HepG2 (cell line): ENCODE results near the gene POU2F2. TPM values are rescaled to one million over a fixed set of nuclear protein-coding genes. Genes with fewer than 3 reads are reported as not detected.

Source experiments
- ATAC-seq: fragments of 200-7000 bp; cut with Tn5 transposase; 3 replicates; pipeline ENCODE4 v1.9.1; 2020; ENCODE audit warnings: mild to moderate bottlenecking, moderate library complexity
- BruUV-seq: library from RNA; stranded (reverse); fragments of 400-500 nt; replicated peaks from 2 replicates; lab custom pipeline; 2021; lab: Mats Ljungman, UMichigan
- CTCF ChIA-PET: fragments of 300-600 bp; formaldehyde crosslinking; extraction: SDS; loops from one replicate; lab custom pipeline; 2021; ENCODE audit warnings: low total read pairs, inconsistent platforms, low intra/inter-chr PET ratio; lab: Yijun Ruan, JAX
- POLR2A ChIA-PET: fragments of 350-600 bp; sonication (Branson Sonifier 250); formaldehyde crosslinking; loops from one replicate; lab custom pipeline; 2020; ENCODE audit warnings: antibody characterized with exemption, inconsistent platforms; lab: Yijun Ruan, JAX
- DNase-seq: peaks from one replicate; pipeline ENCODE4 v3.0.0-alpha.2; 2015; ENCODE audit warnings: low spot score
- FAIRE-seq: peaks from 3 replicates; lab custom pipeline; 2011; peaks lifted over from hg19 to GRCh38; lab: Jason Lieb, UNC
- H2AFZ ChIP-seq: one replicate; pipeline ENCODE4 v1.6.1; 2011; ENCODE audit warnings: low read length, inconsistent platforms
- H3K27ac ChIP-seq: fragments of 300-600 bp; 3 replicates; pipeline ENCODE4 v1.8.0; 2011; ENCODE audit warnings: mixed run types, mild to moderate bottlenecking, mixed read lengths, low read length, inconsistent platforms; ENCODE audit not compliant: insufficient read depth; ENCODE audit errors: extremely low read length
- H3K27me3 ChIP-seq, 2 experiments: fragments of 200-600 bp in 1 of 2; 2 replicates in 1 of 2; 3 replicates in 1 of 2; pipeline versions ENCODE4 v1.6.0 to v1.8.0; 2011; ENCODE audit warnings: low read length in 2 of 2, mild to moderate bottlenecking in 2 of 2, moderate library complexity in 2 of 2, inconsistent platforms in 1 of 2; ENCODE audit not compliant: insufficient read depth in 2 of 2, control insufficient read depth in 1 of 2
- H3K36me3 ChIP-seq, 2 experiments: fragments of 200-600 bp in 1 of 2; replicated peaks in 1 of 2; 2 replicates in 1 of 2; 3 replicates in 1 of 2; pipeline versions ENCODE4 v1.5.1 to v1.8.0; 2011; ENCODE audit warnings: low read length in 2 of 2, inconsistent platforms in 1 of 2; ENCODE audit not compliant: insufficient read depth in 2 of 2, control insufficient read depth in 1 of 2
- H3K4me1 ChIP-seq: 2 replicates; pipeline ENCODE4 v1.5.1; 2012; ENCODE audit warnings: low read length, inconsistent platforms; ENCODE audit not compliant: insufficient read depth
- H3K4me2 ChIP-seq: 2 replicates; pipeline ENCODE4 v1.6.0; 2011; ENCODE audit warnings: low read depth, low read length, inconsistent platforms
- H3K4me3 ChIP-seq, 3 experiments: fragments of 200-600 bp in 1 of 3; sonication (generic), shearing (Covaris generic) in 1 of 3; replicated peaks in 1 of 3; 2 replicates each; pipeline ENCODE4 v1.5.1; 2011 to 2016; ENCODE audit warnings: low read length in 3 of 3, inconsistent platforms in 2 of 3, low read depth in 2 of 3, mild to moderate bottlenecking in 2 of 3, control low read depth in 1 of 3, mixed read lengths in 1 of 3; ENCODE audit not compliant: insufficient read depth in 1 of 3
- H3K79me2 ChIP-seq: one replicate; pipeline ENCODE4 v1.6.1; 2011; ENCODE audit warnings: low read length, inconsistent platforms; ENCODE audit not compliant: insufficient read depth
- H3K9ac ChIP-seq: 2 replicates; pipeline ENCODE4 v1.6.0; 2011; ENCODE audit warnings: mild to moderate bottlenecking, low read depth, low read length, inconsistent platforms; ENCODE audit not compliant: insufficient read depth
- H3K9me3 ChIP-seq: 2 replicates; pipeline ENCODE4 v1.5.1; 2012; ENCODE audit warnings: mild to moderate bottlenecking, low read length
- H4K20me1 ChIP-seq: 2 replicates; pipeline ENCODE4 v1.6.0; 2011; ENCODE audit warnings: inconsistent platforms, mild to moderate bottlenecking, low read length, moderate library complexity; ENCODE audit not compliant: insufficient read depth
- EED ChIP-seq: sonication (generic); formaldehyde crosslinking; IDR thresholded peaks from 2 replicates; pipeline ENCODE4 v1.5.0; 2020; ENCODE audit warnings: mild to moderate bottlenecking, missing genetic modification reagents
- ISX ChIP-seq: sonication (generic); formaldehyde crosslinking; conservative IDR thresholded peaks from 2 replicates; pipeline ENCODE4 v1.5.0; 2020; ENCODE audit warnings: missing genetic modification reagents
- RELA ChIP-seq: sonication (generic); formaldehyde crosslinking; IDR thresholded peaks from 2 replicates; pipeline ENCODE4 v1.4.0; 2020; ENCODE audit warnings: missing genetic modification reagents
- ZBTB10 ChIP-seq: sonication (generic); formaldehyde crosslinking; IDR thresholded peaks from 2 replicates; pipeline ENCODE4 v1.4.0; 2020; ENCODE audit warnings: missing genetic modification reagents, borderline replicate concordance
- ZMYM4 ChIP-seq: sonication (generic); formaldehyde crosslinking; IDR thresholded peaks from 2 replicates; pipeline ENCODE4 v1.8.1; 2023; ENCODE audit warnings: mild to moderate bottlenecking, missing genetic modification reagents
- ZNF609 ChIP-seq: sonication (generic); formaldehyde crosslinking; IDR thresholded peaks from 2 replicates; pipeline ENCODE4 v1.4.0; 2020; ENCODE audit warnings: mild to moderate bottlenecking, missing genetic modification reagents, borderline replicate concordance
- ZNF780A ChIP-seq: sonication (generic); formaldehyde crosslinking; IDR thresholded peaks from 2 replicates; pipeline ENCODE4 v1.8.0; 2022; ENCODE audit warnings: mild to moderate bottlenecking, missing genetic modification reagents, moderate library complexity
- WGBS: methylation state at CpG from one replicate; pipeline ENCODE4 v1.1.6; 2017; ENCODE audit warnings: low lambda C conversion rate; 5-methylcytosine and 5-hydroxymethylcytosine counted together
- in situ Hi-C: cut with HindIII; loops from 2 replicates; pipeline ENCODE4 v1.10.0; 2017; ENCODE audit warnings: low pct_unique_long_range_greater_than_20kb; ENCODE audit not compliant: extremely low pct_ligation_motif_present
- intact Hi-C: fragments of 100-400 bp; cut with micrococcal nuclease; formaldehyde crosslinking; loops from one replicate; pipeline ENCODE4 v1.10.0; 2022; ENCODE audit not compliant: unreplicated experiment
- microRNA-seq: library from miRNA; unstranded; fragments of <30 nt; microRNA quantifications from one replicate; pipeline ENCODE4, GENCODE V29; 2020
- polyA plus RNA-seq, 8 experiments: library from polyadenylated mRNA; depleted of rRNA in 3 of 8; stranded (reverse) in 7 of 8; unstranded in 1 of 8; fragments of >200 nt; fragmentation: Illumina TruSeq in 4 of 8; extraction: Trizol in 4 of 8; gene quantifications; 2 replicates each; pipeline versions ENCODE4 v1.2.1 to v1.2.3, GENCODE V29; 2011 to 2016; ENCODE audit warnings: low read depth in 4 of 8, missing spikeins in 1 of 8, mixed read lengths in 1 of 8; ENCODE audit not compliant: insufficient read depth in 1 of 8
- small RNA-seq, 3 experiments: library from RNA; depleted of rRNA; stranded (forward); fragments of <200 nt; gene quantifications; one replicate each; pipeline ENCODE3, GENCODE V24; 2012; ENCODE audit warnings: low read depth in 2 of 3, low replicate concordance in 1 of 3; ENCODE audit not compliant: insufficient read length in 3 of 3, insufficient read depth in 2 of 3
- total RNA-seq, 5 experiments: library from RNA; depleted of rRNA; stranded (reverse); fragments of >200 nt; fragmentation: Illumina TruSeq; extraction: Trizol; gene quantifications; 2 replicates each; pipeline ENCODE4 v1.2.3, GENCODE V29; 2016; ENCODE audit warnings: low read depth in 1 of 5

POU2F2 gene
- total and polyA plus RNA-seq, 2 of the 13 experiments (the other 11 are each of a cell fraction or from before 2014, with no cell fraction given) = 0.09 to 0.17 TPM

GRCh38 chr19:42037649-42038048, 94.6 kb downstream of the POU2F2 start:
- no peak for ATAC-seq
- Histone ChIP-seq H3K4me1 (no peaks in the 10 kb centered on the region), H3K27me3 (peaks cover 0 to 10% of the 10 kb centered on the region in 2 experiments; a peak in 4 of 5 replicates), H3K27ac (no peak overlapping the region), H4K20me1 (no peaks in the 10 kb centered on the region), H3K36me3 (no peaks in the 10 kb centered on the region), H3K4me3 (no peak overlapping the region), H3K9ac (no peak overlapping the region), H3K79me2 (no peaks in the 10 kb centered on the region), H3K4me2 (no peak overlapping the region), H3K9me3 (no peaks in the 10 kb centered on the region), H2AFZ (no peak overlapping the region)
- FAIRE-seq = no peak
- POLR2A ChIA-PET = no interaction called here
- DNase-seq = no peak
- CTCF ChIA-PET = no interaction called here
- TF ChIP-seq ISX (CRISPR knock-in tag) (no peak), ZNF609 (CRISPR knock-in tag) (no peak), ZBTB10 (no peak), ZNF780A (CRISPR knock-in tag) (no peak), ZMYM4 (CRISPR knock-in tag) (no peak), RELA (CRISPR knock-in tag) (no peak), EED (CRISPR knock-in tag) (no peak)
- BruUV-seq = no TSS peak
- WGBS = 33% methylated on average over 1 of the region's 5 CpGs
- in situ Hi-C loops = no loop called here
- intact Hi-C loops = no loop called here

Small RNA genes within 50 kb of the gene (microRNA-seq; reads per million reads assigned to microRNA genes)
- gene MIR4323 = not detected

Small RNA genes within 50 kb of the gene (small RNA-seq; reads per million reads assigned to genes)
- gene MIR4323 = 0 reads per million in 3 experiments

Other genes starting within 250 kb of the POU2F2 start
- gene ARHGEF1, start 249.3 kb downstream of the POU2F2 start, total RNA-seq (2016; rRNA removed; fragmentation: Illumina TruSeq; extraction: Trizol) = 26.2 and 34.7 TPM in 2 replicates
- gene ARHGEF1, start 249.3 kb downstream of the POU2F2 start, polyA plus RNA-seq (2011; rRNA removed) = 33.1 and 33.7 TPM in 2 replicates
- not detected in 2 replicates for gene ERFL, start 204.0 kb downstream of the POU2F2 start, total RNA-seq (2016; rRNA removed; fragmentation: Illumina TruSeq; extraction: Trizol)
- gene ERFL, start 204.0 kb downstream of the POU2F2 start, polyA plus RNA-seq (2011; rRNA removed) = not detected in 2 replicates
- 20.7 and 37.4 TPM in 2 replicates for gene RABAC1, start 173.1 kb downstream of the POU2F2 start, total RNA-seq (2016; rRNA removed; fragmentation: Illumina TruSeq; extraction: Trizol)
- 74.0 and 91.2 TPM in 2 replicates for gene RABAC1, start 173.1 kb downstream of the POU2F2 start, polyA plus RNA-seq (2011; rRNA removed)
- 0.04 TPM in 1 of 2 replicates, not detected in the other for gene ATP1A3, start 138.2 kb downstream of the POU2F2 start, total RNA-seq (2016; rRNA removed; fragmentation: Illumina TruSeq; extraction: Trizol)
- 0.01 TPM in 1 of 2 replicates, not detected in the other for gene ATP1A3, start 138.2 kb downstream of the POU2F2 start, polyA plus RNA-seq (2011; rRNA removed)
- gene GRIK5, start 62.2 kb downstream of the POU2F2 start, total RNA-seq (2016; rRNA removed; fragmentation: Illumina TruSeq; extraction: Trizol) = not detected in 2 replicates
- 0.05 TPM in 1 of 2 replicates, not detected in the other for gene GRIK5, start 62.2 kb downstream of the POU2F2 start, polyA plus RNA-seq (2011; rRNA removed)
- gene ZNF574, start 56.3 kb downstream of the POU2F2 start, total RNA-seq (2016; rRNA removed; fragmentation: Illumina TruSeq; extraction: Trizol) = 7.9 and 8.2 TPM in 2 replicates
- 7.7 and 9.5 TPM in 2 replicates for gene ZNF574, start 56.3 kb downstream of the POU2F2 start, polyA plus RNA-seq (2011; rRNA removed)
- 14.7 and 19.2 TPM in 2 replicates for gene DEDD2, start 85.2 kb upstream of the POU2F2 start, total RNA-seq (2016; rRNA removed; fragmentation: Illumina TruSeq; extraction: Trizol)
- 24.7 and 26.1 TPM in 2 replicates for gene DEDD2, start 85.2 kb upstream of the POU2F2 start, polyA plus RNA-seq (2011; rRNA removed)
- 8.4 and 8.5 TPM in 2 replicates for gene ZNF526, start 87.9 kb upstream of the POU2F2 start, total RNA-seq (2016; rRNA removed; fragmentation: Illumina TruSeq; extraction: Trizol)
- gene ZNF526, start 87.9 kb upstream of the POU2F2 start, polyA plus RNA-seq (2011; rRNA removed) = 3.3 and 4.3 TPM in 2 replicates
- gene GSK3A, start 110.2 kb upstream of the POU2F2 start, total RNA-seq (2016; rRNA removed; fragmentation: Illumina TruSeq; extraction: Trizol) = 14.8 and 16.9 TPM in 2 replicates
- gene GSK3A, start 110.2 kb upstream of the POU2F2 start, polyA plus RNA-seq (2011; rRNA removed) = 52.5 and 56.5 TPM in 2 replicates
- 43.2 and 67.1 TPM in 2 replicates for gene ERF, start 122.7 kb upstream of the POU2F2 start, total RNA-seq (2016; rRNA removed; fragmentation: Illumina TruSeq; extraction: Trizol)
- 62.5 and 69.9 TPM in 2 replicates for gene ERF, start 122.7 kb upstream of the POU2F2 start, polyA plus RNA-seq (2011; rRNA removed)
- 5.4 and 8.0 TPM in 2 replicates for gene CIC, start 136.8 kb upstream of the POU2F2 start, total RNA-seq (2016; rRNA removed; fragmentation: Illumina TruSeq; extraction: Trizol)
- gene CIC, start 136.8 kb upstream of the POU2F2 start, polyA plus RNA-seq (2011; rRNA removed) = 5.9 and 8.3 TPM in 2 replicates
- gene PRR19, start 169.7 kb upstream of the POU2F2 start, total RNA-seq (2016; rRNA removed; fragmentation: Illumina TruSeq; extraction: Trizol) = 0.33 and 0.38 TPM in 2 replicates
- gene PRR19, start 169.7 kb upstream of the POU2F2 start, polyA plus RNA-seq (2011; rRNA removed) = 0.21 and 0.26 TPM in 2 replicates
- gene PAFAH1B3, start 170.2 kb upstream of the POU2F2 start, total RNA-seq (2016; rRNA removed; fragmentation: Illumina TruSeq; extraction: Trizol) = 58.0 and 58.6 TPM in 2 replicates
- 27.4 and 31.2 TPM in 2 replicates for gene PAFAH1B3, start 170.2 kb upstream of the POU2F2 start, polyA plus RNA-seq (2011; rRNA removed)
- 0.07 TPM in 1 of 2 replicates, not detected in the other for gene TMEM145, start 180.9 kb upstream of the POU2F2 start, total RNA-seq (2016; rRNA removed; fragmentation: Illumina TruSeq; extraction: Trizol)
- gene TMEM145, start 180.9 kb upstream of the POU2F2 start, polyA plus RNA-seq (2011; rRNA removed) = 5.1 and 5.5 TPM in 2 replicates
- gene MEGF8, start 193.2 kb upstream of the POU2F2 start, total RNA-seq (2016; rRNA removed; fragmentation: Illumina TruSeq; extraction: Trizol) = 3.9 and 8.8 TPM in 2 replicates
- 4.0 and 6.2 TPM in 2 replicates for gene MEGF8, start 193.2 kb upstream of the POU2F2 start, polyA plus RNA-seq (2011; rRNA removed)